Vagina (tissue), 2 donors: ENCODE data around the gene CEMIP.

ENCODE experiments used
- POLR2A ChIP-seq, 2 donors: fragments of 450-650 bp; IDR thresholded peaks; one replicate each; pipeline ENCODE4 v1.6.1; 2017; ENCODE audit warnings: antibody characterized with exemption in 2 of 2, mild to moderate bottlenecking in 2 of 2, moderate library complexity in 2 of 2
- POLR2AphosphoS5 ChIP-seq, 2 donors: sonication (generic); formaldehyde crosslinking; IDR thresholded peaks; one replicate each; pipeline ENCODE4 v1.9.0; 2017; ENCODE audit warnings: antibody characterized with exemption in 2 of 2, mild to moderate bottlenecking in 2 of 2, low read depth in 1 of 2; ENCODE audit not compliant: insufficient read depth in 1 of 2
- TF ChIP-seq, protein P1 (sequence below), 3 experiments: fragments of 450-650 bp in 2 of 3; fragments of 200-600 bp in 1 of 3; sonication (generic) in 1 of 3; IDR thresholded peaks; one replicate each; pipeline ENCODE4 v1.5.1; 2017 to 2019; ENCODE audit warnings: antibody characterized with exemption in 3 of 3, mild to moderate bottlenecking in 2 of 3, moderate library complexity in 2 of 3

DNA sequence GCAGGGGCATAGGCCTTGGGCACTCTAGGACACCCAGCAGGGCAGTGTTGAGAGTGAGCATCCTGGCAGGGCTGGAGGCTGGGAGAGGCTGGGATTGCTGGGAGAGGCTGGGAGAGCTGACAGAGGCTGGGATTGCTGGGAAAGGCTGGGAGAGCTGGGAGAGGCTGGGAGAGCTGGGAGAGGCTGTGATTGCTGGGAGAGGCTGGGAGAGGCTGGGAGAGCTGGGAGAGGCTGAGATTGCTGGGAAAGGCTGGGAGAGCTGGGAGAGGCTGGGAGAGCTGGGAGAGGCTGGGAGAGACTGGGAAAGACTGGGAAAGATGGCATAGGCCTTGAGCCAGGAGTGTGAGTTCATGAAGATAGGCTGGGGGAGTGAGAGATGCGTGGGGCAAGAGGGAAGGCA is 132.7 kb downstream of the CEMIP start:
- TF ChIP-seq, protein P1, sequence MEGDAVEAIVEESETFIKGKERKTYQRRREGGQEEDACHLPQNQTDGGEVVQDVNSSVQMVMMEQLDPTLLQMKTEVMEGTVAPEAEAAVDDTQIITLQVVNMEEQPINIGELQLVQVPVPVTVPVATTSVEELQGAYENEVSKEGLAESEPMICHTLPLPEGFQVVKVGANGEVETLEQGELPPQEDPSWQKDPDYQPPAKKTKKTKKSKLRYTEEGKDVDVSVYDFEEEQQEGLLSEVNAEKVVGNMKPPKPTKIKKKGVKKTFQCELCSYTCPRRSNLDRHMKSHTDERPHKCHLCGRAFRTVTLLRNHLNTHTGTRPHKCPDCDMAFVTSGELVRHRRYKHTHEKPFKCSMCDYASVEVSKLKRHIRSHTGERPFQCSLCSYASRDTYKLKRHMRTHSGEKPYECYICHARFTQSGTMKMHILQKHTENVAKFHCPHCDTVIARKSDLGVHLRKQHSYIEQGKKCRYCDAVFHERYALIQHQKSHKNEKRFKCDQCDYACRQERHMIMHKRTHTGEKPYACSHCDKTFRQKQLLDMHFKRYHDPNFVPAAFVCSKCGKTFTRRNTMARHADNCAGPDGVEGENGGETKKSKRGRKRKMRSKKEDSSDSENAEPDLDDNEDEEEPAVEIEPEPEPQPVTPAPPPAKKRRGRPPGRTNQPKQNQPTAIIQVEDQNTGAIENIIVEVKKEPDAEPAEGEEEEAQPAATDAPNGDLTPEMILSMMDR (IDR thresholded peaks at IDR 0.05): no peak
- no peak for TF ChIP-seq POLR2AphosphoS5 (IDR thresholded peaks at IDR 0.05; ENCODE audit: insufficient read depth in 1 of 2, low read depth in 1 of 2)
- no peak for TF ChIP-seq POLR2A (IDR thresholded peaks at IDR 0.05)
